Spleen (tissue), 7 donors: ENCODE data around the gene C19orf44.

ENCODE experiments used
- POLR2A ChIP-seq, 3 donors: fragments of 450-650 bp; IDR thresholded peaks; one replicate each; pipeline ENCODE4 v1.5.1; 2017; ENCODE audit warnings: antibody characterized with exemption in 3 of 3, mild to moderate bottlenecking in 1 of 3
- POLR2AphosphoS5 ChIP-seq, 3 donors: sonication (generic); formaldehyde crosslinking; IDR thresholded peaks; one replicate each; pipeline ENCODE4 v1.5.1; 2017; ENCODE audit warnings: antibody characterized with exemption in 3 of 3
- TF ChIP-seq, protein P1 (sequence below), 11 experiments: fragments of 200-600 bp in 7 of 11; fragments of 450-650 bp in 4 of 11; sonication (generic) in 4 of 11; IDR thresholded peaks in 8 of 11; conservative IDR thresholded peaks in 3 of 11; 1 replicate in 7 of 11; 2 replicates in 4 of 11; pipeline versions ENCODE4 v1.4.0 to v1.8.0; 2016 to 2021; ENCODE audit warnings: antibody characterized with exemption in 11 of 11, inconsistent platforms in 4 of 11, mild to moderate bottlenecking in 1 of 11
- donor health status: DM: no; HTN: no; CAD: no; lungs with moderate emphysema.
- donor health status: DM: no; HTN: no; CAD: no.
- donor health status: DM: no; HTN: no; CAD: no.

DNA sequence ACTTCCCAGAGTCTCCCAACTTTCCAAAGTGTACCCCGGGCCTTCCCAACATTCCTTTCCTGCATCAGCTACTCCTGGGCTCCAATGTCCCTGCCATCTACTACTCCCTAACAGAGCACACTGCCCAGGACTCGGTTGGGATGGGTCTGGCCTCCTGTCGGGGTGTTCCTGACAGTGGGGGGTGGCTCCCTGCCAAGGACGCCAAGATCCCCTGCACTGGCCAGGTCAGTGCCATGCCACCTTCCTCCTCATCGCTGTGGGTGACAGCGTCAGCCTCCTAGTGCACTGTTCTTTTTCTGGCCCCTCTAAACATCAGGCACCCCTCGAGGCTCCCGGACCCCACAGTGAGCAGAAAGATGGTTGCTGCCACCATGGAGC, 38.3 kb upstream of the C19orf44 start:
- TF ChIP-seq, protein P1, sequence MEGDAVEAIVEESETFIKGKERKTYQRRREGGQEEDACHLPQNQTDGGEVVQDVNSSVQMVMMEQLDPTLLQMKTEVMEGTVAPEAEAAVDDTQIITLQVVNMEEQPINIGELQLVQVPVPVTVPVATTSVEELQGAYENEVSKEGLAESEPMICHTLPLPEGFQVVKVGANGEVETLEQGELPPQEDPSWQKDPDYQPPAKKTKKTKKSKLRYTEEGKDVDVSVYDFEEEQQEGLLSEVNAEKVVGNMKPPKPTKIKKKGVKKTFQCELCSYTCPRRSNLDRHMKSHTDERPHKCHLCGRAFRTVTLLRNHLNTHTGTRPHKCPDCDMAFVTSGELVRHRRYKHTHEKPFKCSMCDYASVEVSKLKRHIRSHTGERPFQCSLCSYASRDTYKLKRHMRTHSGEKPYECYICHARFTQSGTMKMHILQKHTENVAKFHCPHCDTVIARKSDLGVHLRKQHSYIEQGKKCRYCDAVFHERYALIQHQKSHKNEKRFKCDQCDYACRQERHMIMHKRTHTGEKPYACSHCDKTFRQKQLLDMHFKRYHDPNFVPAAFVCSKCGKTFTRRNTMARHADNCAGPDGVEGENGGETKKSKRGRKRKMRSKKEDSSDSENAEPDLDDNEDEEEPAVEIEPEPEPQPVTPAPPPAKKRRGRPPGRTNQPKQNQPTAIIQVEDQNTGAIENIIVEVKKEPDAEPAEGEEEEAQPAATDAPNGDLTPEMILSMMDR (IDR thresholded peaks at IDR 0.05 in 8 of 11, conservative IDR thresholded peaks at IDR 0.05 in 3 of 11): no peak
- no peak for TF ChIP-seq POLR2A (IDR thresholded peaks at IDR 0.05)
- no peak for TF ChIP-seq POLR2AphosphoS5 (IDR thresholded peaks at IDR 0.05)
